Daoy (cell line): ENCODE data around the gene NRCAM. TPM values are rescaled to one million over a fixed set of nuclear protein-coding genes. Genes with fewer than 3 reads are reported as not detected.
A peak's percentile ranks its signal among the peaks of the same experiment; 100 is the strongest.

Experiments
- DNase-seq: peaks from one replicate; pipeline ENCODE4 v3.0.0-alpha.2; 2015; ENCODE audit warnings: low read depth
- total RNA-seq: library from RNA; depleted of rRNA; stranded (reverse); fragments of >200 nt; shearing (Covaris generic); gene quantifications from 2 replicates; pipeline ENCODE4 v1.2.3, GENCODE V29; 2014

NRCAM gene
- total RNA-seq, 1 experiment from 2014 or later = 0.11 TPM

DNA sequence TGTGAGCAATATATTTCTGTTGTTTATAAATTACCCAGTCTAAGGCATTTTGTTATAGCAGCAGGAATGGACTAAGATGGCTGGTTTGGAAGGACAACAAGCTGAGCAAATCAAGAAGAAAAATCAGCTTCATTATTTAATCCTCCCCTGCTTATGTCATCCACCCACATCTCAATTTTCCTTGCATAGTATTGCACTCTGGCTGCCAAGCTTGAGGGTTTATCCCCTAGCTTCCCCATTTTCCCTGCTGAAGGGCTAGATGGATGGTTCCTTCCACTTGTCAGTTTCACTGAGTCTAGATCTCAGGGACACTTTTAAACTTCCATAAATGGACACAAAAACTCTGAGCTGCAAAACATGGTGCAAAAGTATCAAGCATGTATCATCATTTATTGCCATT, 250.9 kb downstream of the NRCAM start:
- DNase-seq = no peak

DNA sequence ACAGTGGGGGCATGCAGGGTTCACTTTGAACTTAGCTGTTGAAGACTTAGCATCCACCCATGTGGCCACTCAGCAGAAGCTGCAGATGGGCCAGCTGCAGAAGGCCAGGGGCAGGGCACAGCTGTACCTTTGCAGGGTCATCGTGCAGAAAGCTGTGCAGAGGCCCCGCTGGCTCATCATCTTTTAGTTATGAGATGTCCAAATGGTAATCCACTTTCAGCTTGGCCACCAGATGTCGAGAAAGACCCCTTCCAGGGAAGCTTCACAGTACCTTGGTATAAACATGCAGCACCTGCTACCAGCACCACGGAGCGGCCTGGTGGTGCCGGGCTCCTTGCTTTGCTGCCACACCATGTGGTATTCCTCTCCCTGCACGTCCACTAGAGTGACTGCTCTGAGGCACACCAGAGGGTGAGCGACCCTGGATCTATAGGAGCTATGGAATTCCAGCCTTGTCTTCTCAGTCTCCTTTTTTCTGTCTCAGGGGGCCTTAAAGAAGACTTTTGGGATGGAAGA, 251.9 kb downstream of the NRCAM start:
- no peak for DNase-seq

DNA sequence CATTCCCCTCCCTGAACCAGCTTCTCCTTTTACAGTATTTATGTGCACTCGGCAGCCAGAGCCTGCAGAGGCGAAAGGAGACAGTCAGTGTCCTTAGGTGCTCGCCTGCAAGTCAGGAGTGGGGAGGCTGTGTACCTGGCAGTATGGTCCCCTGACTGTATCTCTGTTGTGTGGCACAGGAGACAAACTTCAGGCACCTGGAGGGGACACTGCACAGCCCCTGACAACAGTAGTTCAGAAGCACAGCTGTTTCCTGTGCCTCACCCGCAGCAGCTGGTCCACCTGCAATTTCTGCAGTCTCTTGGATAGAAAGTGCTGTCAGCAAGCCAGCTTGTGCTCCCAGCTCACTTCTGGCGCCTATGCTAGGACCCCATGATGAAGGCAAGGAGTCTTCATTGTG, 252.7 kb downstream of the NRCAM start:
- DNase-seq = no peak

GRCh38 chr7:108202743-108203142, 253.5 kb downstream of the NRCAM start:
- DNase-seq = no peak

DNA sequence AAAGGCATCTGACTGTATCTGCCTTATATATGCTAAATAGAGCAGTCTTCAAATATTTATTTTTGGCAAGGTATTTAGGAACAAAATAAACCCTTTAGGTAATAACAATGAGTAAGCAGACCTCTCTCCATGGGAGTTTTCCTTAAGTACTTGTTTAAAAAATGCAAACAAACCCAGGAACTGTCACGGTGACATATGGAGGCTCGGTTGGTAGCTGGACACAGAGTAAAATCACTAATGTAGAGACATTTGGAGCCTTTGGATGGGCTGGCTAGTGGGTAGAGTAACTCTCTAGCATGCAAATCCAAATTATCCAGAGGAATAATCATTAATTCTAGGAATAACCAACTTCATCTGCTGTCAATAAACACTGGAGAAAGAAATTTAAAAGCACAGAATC, 254.5 kb downstream of the NRCAM start:
- no peak for DNase-seq

- DNase-seq = peak; percentile 43
Measured at GRCh38 chr7:108200326-108200725, 255.9 kb downstream of the NRCAM start.

DNA sequence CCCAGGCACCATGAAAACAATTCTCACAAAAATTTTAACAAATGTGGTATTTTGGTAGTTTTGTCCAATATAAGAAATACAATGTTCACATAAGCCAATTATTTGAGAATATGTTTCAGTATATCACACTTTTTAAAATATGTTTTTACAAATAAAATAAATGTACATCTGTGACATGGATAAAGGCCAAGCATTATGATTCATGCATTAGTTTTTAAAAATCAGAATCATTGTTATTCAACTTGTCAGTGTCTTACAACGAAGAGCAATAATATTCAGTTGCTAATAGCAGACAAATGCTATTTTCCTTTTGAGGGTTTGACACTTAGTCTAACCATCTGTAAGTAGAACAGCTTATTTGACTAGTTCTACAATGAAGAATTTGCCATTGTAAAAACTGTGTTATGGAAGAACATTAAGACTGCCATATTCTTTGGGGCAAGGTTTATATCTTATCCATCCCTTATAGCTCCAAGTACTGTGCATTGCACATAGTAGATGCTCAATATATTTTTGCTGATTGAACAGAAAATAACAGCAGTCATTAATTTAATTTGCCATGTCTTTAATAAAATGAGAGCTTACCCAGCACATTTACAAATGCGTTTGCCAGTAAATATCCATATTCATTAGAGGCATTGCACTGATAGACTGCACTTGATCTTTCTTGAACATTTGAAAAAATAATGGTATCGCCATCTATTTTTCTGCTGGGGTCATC, 258.7 kb downstream of the NRCAM start:
- no peak for DNase-seq

- DNase-seq = peak; percentile 72
Measured at GRCh38 chr7:108196004-108196403, 260.2 kb downstream of the NRCAM start.

GRCh38 chr7:108193594-108194498, 262.4 kb downstream of the NRCAM start:
- no peak for DNase-seq

DNA sequence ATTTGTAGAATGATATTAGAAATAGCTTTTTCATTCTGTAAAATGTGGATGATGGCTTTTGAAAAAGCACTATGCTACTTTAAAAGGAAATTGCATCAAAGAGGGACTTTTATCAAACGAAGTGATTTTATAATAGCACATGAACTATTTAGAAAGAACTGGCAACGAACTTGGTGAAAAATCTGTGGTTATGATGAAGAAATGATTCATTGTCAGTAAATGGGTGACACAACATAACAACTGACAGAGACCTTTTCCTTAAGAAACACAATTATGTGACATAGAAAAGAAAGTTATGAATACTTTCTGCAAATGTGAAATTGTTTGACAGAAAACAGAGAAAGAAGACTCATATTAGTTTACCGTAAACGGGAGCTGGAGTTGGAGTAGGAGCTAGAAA, 265.3 kb downstream of the NRCAM start:
- DNase-seq = no peak

GRCh38 chr7:108189733-108190388, 266.4 kb downstream of the NRCAM start:
- DNase-seq = no peak

DNA sequence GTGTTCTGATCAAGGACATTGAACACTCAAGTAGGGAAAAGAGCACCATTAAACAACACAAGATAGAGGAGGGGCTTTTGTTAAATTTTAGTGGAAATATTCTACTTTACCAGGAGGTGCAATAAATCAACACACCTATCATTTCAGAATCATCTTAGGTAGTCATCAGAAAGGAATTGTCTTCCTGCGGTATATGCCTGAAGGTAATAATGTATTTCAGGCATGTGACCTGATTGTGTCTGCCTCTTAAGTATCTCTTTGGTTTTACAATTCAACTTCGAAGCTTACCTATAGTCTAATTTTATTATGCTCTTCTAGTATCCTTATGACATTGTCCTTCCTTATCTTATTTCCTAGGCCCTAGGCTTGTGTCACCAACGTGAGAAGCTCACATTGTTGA, 267.5 kb downstream of the NRCAM start:
- DNase-seq = no peak

DNA sequence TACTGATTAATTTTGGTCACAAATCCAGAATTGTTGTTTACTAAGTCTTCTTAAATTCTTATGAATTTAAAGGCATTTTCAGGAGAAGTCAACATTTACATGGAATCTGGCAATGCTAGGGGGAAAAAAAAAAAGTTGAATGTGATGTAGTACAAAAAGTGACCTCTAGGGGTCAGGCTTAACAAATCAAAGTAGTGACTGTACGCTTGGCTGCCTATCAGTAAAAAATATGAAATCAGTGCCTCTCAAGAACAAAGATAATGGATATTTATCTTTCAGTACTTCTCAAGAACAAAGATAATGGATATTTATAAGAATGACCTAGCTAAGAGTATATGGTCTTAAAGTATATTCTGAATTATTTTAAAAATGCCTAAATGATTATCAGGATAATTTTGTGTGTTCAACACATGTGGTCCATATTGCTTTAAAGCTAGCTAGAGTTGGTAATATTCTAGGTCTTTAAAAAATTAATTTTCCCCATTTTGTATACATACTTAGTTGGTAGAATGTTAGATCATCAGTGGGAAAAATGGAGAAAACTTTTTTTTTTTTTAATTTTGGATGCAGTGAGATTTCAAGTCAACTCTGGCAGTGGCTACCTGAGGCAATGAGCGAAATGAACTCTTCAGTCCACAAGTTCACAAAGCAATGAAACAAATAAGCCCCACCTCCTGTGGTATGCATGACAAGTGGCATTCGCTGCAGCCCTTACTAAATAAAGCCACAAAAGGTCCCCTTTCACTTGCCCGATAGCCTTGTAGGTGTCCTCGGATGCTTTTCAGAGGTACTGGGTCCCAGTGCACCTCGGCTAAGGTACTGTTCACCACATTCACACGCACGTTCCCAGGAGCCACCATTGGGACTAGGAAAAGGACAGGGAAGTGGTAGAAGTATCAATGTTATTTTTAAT, 274.9 kb downstream of the NRCAM start:
- peak; percentile 57 for DNase-seq

- no peak for DNase-seq
Measured at GRCh38 chr7:108178398-108178797, 277.8 kb downstream of the NRCAM start.

- DNase-seq = no peak
Measured at GRCh38 chr7:108171164-108171563, 285.1 kb downstream of the NRCAM start.

DNA sequence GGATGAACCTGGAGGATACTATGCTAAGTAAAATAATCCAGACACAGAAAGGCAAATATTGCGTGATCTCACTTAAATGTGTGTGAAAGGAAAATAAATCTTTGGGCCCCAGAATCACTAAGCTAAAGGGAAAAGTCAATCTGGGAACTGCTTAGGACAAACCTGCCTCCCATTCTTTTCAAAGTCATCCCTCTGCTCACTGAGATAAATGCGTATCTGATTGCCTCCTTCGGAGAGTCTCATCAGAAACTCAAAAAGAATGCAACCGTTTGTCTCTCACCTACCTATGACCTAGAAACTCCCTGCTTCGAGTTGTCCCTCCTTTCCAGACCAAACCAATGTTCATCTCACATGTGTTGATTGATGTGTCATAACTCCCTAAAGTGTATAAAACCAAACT, 286.0 kb downstream of the NRCAM start:
- no peak for DNase-seq

DNA sequence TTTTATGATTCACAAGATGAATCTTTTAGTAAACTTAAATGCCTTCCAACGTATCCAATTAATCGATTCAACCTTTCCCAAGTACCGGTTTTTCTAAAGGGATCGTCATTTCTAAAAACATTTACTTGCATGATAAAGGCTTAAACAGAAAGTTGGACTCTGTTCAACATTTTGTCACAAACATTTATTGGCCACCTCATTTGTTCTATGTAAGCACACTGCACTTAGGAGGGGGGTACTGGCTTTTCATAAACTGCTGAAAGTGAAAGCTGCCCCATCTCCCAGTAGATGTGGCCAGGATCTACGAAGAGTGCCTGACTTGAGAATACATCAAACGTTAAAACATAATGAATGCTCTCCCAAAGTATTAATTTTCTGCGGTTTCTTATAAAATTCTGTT, 288.8 kb downstream of the NRCAM start:
- peak; percentile 46 for DNase-seq

- DNase-seq = no peak
Measured at GRCh38 chr7:108166687-108167086, 289.5 kb downstream of the NRCAM start.

DNA sequence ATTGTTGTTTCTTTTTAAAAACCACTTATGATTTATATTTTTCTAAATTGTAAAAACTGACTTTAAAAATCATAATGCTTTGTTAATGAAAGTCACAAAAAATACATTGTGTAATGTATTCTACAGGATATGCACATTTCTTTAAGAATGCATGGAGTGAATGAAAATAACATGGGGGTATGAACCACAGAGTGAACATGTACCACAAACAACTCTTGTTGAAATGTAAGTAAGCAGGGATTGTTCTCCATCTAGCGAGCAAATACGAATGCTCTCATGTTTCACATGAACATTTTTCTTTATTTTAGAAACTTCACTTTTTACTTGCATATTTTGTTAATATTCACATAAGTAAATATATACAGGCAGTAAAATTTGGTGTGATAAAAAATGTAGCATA, 290.5 kb downstream of the NRCAM start:
- DNase-seq = no peak

DNA sequence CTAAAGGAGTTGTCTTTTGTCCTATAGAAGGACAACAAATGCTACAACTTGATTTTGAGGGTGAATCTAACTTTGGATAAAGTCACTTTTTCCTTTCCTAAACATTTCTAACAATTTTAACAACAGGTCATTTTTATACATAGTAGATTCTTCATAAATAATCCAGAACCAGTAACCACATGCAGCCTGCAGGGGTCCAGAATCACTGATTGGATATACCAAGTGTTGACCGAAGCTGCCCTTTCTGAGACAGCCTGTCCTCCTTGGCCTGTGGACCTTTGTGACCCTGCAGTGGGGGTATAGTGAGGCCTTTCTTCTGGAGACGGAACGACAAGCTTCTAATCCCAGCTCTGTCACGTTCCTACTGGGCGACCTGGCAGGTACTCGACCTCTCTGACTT, 291.3 kb downstream of the NRCAM start:
- DNase-seq = no peak

DNA sequence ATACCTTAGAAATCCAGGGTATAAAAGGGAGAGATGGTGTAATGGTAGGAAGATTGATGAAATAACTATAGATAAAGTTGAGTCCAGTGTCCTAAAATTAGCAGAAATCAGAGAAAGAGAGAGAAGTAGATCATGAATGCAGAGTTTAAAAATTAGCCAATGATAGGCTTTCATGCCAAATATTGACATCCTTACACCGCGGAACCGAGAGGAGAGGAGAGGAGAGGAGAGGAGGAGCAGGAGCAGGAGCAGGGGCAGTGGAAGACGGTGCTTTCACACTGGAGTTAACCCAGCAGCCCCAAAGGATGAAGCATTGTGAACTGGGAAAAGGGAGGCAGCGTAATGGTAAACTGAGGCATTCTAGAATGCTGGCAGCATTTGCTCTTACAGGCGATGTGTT, 291.9 kb downstream of the NRCAM start:
- no peak for DNase-seq
